H1 (cell line): ENCODE results near the gene MRPL19. TPM values are rescaled to one million over a fixed set of nuclear protein-coding genes. Genes with fewer than 3 reads are reported as not detected.

Experiments
- CTCF ChIA-PET: fragments of 300-600 bp; sonication (Branson Sonifier 250); formaldehyde crosslinking; loops from one replicate; lab custom pipeline; 2021; ENCODE audit not compliant: partially characterized antibody; lab: Charles Lee
- POLR2A ChIA-PET: fragments of 300-600 bp; sonication (Branson Sonifier 250); formaldehyde crosslinking; loops from one replicate; lab custom pipeline; 2021; ENCODE audit warnings: inconsistent platforms; ENCODE audit not compliant: partially characterized antibody; lab: Charles Lee
- DNase-seq, 2 experiments: peaks; one replicate each; pipeline versions ENCODE4 v3.0.0 to v3.0.0-alpha.2; 2010 to 2022; ENCODE audit warnings: low spot score in 2 of 2, low read depth in 1 of 2, mixed read lengths in 1 of 2
- FAIRE-seq: peaks from 2 replicates; lab custom pipeline; 2011; peaks lifted over from hg19 to GRCh38; lab: Jason Lieb, UNC
- H2AFZ ChIP-seq: 2 replicates; pipeline ENCODE4 v1.8.1; 2012; ENCODE audit warnings: low read length, inconsistent platforms
- H2AK5ac ChIP-seq: 2 replicates; pipeline ENCODE4 v1.6.1; 2013; ENCODE audit warnings: low read depth, low read length
- H2BK120ac ChIP-seq: replicated peaks from 2 replicates; pipeline ENCODE3; 2013; ENCODE audit warnings: low read depth, low read length, inconsistent platforms
- H2BK12ac ChIP-seq: 2 replicates; pipeline ENCODE4 v1.6.1; 2013; ENCODE audit warnings: low read depth, low read length
- H2BK15ac ChIP-seq: 2 replicates; pipeline ENCODE4 v1.6.1; 2013; ENCODE audit warnings: low read length
- H2BK20ac ChIP-seq: 2 replicates; pipeline ENCODE4 v1.6.1; 2013; ENCODE audit warnings: low read length
- H2BK5ac ChIP-seq: 2 replicates; pipeline ENCODE4 v1.6.1; 2013; ENCODE audit warnings: low read depth, low read length
- H3K14ac ChIP-seq: 2 replicates; pipeline ENCODE4 v1.6.1; 2013; ENCODE audit warnings: inconsistent platforms; ENCODE audit not compliant: insufficient read length
- H3K18ac ChIP-seq: 2 replicates; pipeline ENCODE4 v1.6.1; 2013; ENCODE audit warnings: low read length; ENCODE audit errors: extremely low read depth
- H3K23ac ChIP-seq: 2 replicates; pipeline ENCODE4 v1.6.1; 2013; ENCODE audit warnings: inconsistent platforms; ENCODE audit not compliant: insufficient read length
- H3K23me2 ChIP-seq: 2 replicates; pipeline ENCODE4 v1.6.1; 2013; ENCODE audit warnings: low read depth, low read length
- H3K27ac ChIP-seq: 2 replicates; pipeline ENCODE4 v1.6.1; 2011; ENCODE audit warnings: low read depth, low read length, inconsistent platforms
- H3K27me3 ChIP-seq, 4 experiments: replicated peaks in 1 of 4; 1 replicate in 1 of 4; 2 replicates in 3 of 4; pipeline versions ENCODE4 v1.6.1 to v1.8.1; 2011 to 2013; ENCODE audit warnings: low read length in 3 of 4, mild to moderate bottlenecking in 3 of 4, inconsistent platforms in 2 of 4, mixed read lengths in 2 of 4, moderate library complexity in 1 of 4; ENCODE audit not compliant: control insufficient read depth in 3 of 4, insufficient read depth in 3 of 4; ENCODE audit errors: extremely low read depth in 1 of 4
- H3K36me3 ChIP-seq, 4 experiments: 2 replicates each; pipeline versions ENCODE4 v1.6.1 to v1.8.1; 2011 to 2013; ENCODE audit warnings: mild to moderate bottlenecking in 4 of 4, low read length in 3 of 4, moderate library complexity in 2 of 4, control low read depth in 1 of 4, inconsistent platforms in 1 of 4; ENCODE audit not compliant: insufficient read depth in 4 of 4, control insufficient read depth in 2 of 4
- H3K4ac ChIP-seq: replicated peaks from 2 replicates; pipeline ENCODE3; 2013; ENCODE audit warnings: low read length, low read depth, mixed read lengths, inconsistent platforms; ENCODE audit not compliant: insufficient read length
- H3K4me1 ChIP-seq, 4 experiments: replicated peaks in 1 of 4; 1 replicate in 1 of 4; 2 replicates in 3 of 4; pipeline versions ENCODE4 v1.6.1 to v1.8.1; 2011 to 2013; ENCODE audit warnings: low read length in 3 of 4, inconsistent platforms in 2 of 4, mixed read lengths in 1 of 4; ENCODE audit not compliant: insufficient read depth in 4 of 4, control insufficient read depth in 3 of 4
- H3K4me2 ChIP-seq, 2 experiments: 2 replicates each; pipeline versions ENCODE4 v1.6.1 to v1.8.1; 2011 to 2013; ENCODE audit warnings: low read depth in 2 of 2, low read length in 2 of 2, control low read depth in 1 of 2, inconsistent platforms in 1 of 2, mild to moderate bottlenecking in 1 of 2; ENCODE audit not compliant: insufficient read depth in 1 of 2
- H3K4me3 ChIP-seq, 4 experiments: fragments of 200-600, 300-600 bp in 1 of 4; sonication (generic), shearing (Covaris generic), sonication (Bioruptor Twin) in 1 of 4; 2 replicates each; pipeline versions ENCODE4 v1.5.1 to v1.8.1; 2011 to 2016; ENCODE audit warnings: low read length in 4 of 4, low read depth in 3 of 4, control low read depth in 2 of 4, inconsistent platforms in 2 of 4, mild to moderate bottlenecking in 2 of 4, mixed read lengths in 1 of 4, moderate library complexity in 1 of 4; ENCODE audit not compliant: insufficient read depth in 2 of 4; ENCODE audit errors: extremely low read depth in 1 of 4
- H3K56ac ChIP-seq: replicated peaks from 2 replicates; pipeline ENCODE3; 2013; ENCODE audit warnings: low read depth, mild to moderate bottlenecking, mixed read lengths, low read length, inconsistent platforms; ENCODE audit not compliant: insufficient read length
- H3K79me1 ChIP-seq: 2 replicates; pipeline ENCODE4 v1.6.1; 2013; ENCODE audit warnings: low read depth, low read length, control low read depth
- H3K79me2 ChIP-seq, 2 experiments: 2 replicates each; pipeline versions ENCODE4 v1.6.1 to v1.8.1; 2012 to 2013; ENCODE audit warnings: low read length in 2 of 2, mild to moderate bottlenecking in 2 of 2, inconsistent platforms in 1 of 2; ENCODE audit not compliant: insufficient read depth in 2 of 2, control insufficient read depth in 1 of 2
- H3K9ac ChIP-seq, 4 experiments: replicated peaks in 1 of 4; 1 replicate in 1 of 4; 2 replicates in 3 of 4; pipeline versions ENCODE4 v1.6.1 to v1.8.1; 2011 to 2013; ENCODE audit warnings: low read depth in 3 of 4, low read length in 3 of 4, control low read depth in 2 of 4, mild to moderate bottlenecking in 2 of 4, moderate library complexity in 2 of 4, inconsistent platforms in 1 of 4; ENCODE audit errors: extremely low read depth in 1 of 4
- H3K9me3 ChIP-seq, 2 experiments: 2 replicates each; pipeline versions ENCODE4 v1.6.1 to v1.8.1; 2012 to 2013; ENCODE audit warnings: mild to moderate bottlenecking in 2 of 2, moderate library complexity in 2 of 2, control low read depth in 1 of 2, inconsistent platforms in 1 of 2, low read depth in 1 of 2, low read length in 1 of 2, mixed read lengths in 1 of 2; ENCODE audit not compliant: insufficient read depth in 2 of 2
- H4K20me1 ChIP-seq, 2 experiments: replicated peaks in 1 of 2; 2 replicates each; pipeline versions ENCODE3 to v1.8.1; 2011 to 2013; ENCODE audit warnings: inconsistent platforms in 2 of 2, low read length in 2 of 2, mild to moderate bottlenecking in 1 of 2; ENCODE audit not compliant: insufficient read depth in 2 of 2, control insufficient read depth in 1 of 2
- H4K5ac ChIP-seq: 2 replicates; pipeline ENCODE4 v1.6.1; 2013; ENCODE audit warnings: low read length, low read depth, mixed read lengths, inconsistent platforms; ENCODE audit not compliant: insufficient read length
- H4K8ac ChIP-seq: 2 replicates; pipeline ENCODE4 v1.8.0; 2013; ENCODE audit warnings: mild to moderate bottlenecking, moderate library complexity, low read length, inconsistent platforms; ENCODE audit not compliant: insufficient read depth; ENCODE audit errors: extremely low read depth
- H4K91ac ChIP-seq: replicated peaks from 2 replicates; pipeline ENCODE3; 2013; ENCODE audit warnings: low read length, mixed read lengths, inconsistent platforms; ENCODE audit not compliant: insufficient read length
- CTBP2 ChIP-seq: IDR thresholded peaks from 2 replicates; pipeline ENCODE4 v1.7.0; 2011; ENCODE audit warnings: borderline replicate concordance, mild to moderate bottlenecking, moderate library complexity, mixed read lengths, low read length; ENCODE audit not compliant: insufficient read depth, insufficient read length
- HDAC6 ChIP-seq: IDR thresholded peaks from one replicate; pipeline ENCODE4 v1.7.1; 2012; ENCODE audit warnings: low read depth, mild to moderate bottlenecking, inconsistent platforms, low read length, moderate library complexity
- JUN ChIP-seq: IDR thresholded peaks from 2 replicates; pipeline ENCODE4 v1.6.1; 2011; ENCODE audit warnings: low read depth, mild to moderate bottlenecking, improper control_type of control experiment, low read length
- NANOG ChIP-seq: IDR thresholded peaks from 2 replicates; pipeline ENCODE4 v1.6.1; 2011; ENCODE audit warnings: low read length, low read depth, mild to moderate bottlenecking, inconsistent platforms; ENCODE audit not compliant: insufficient read depth, poor library complexity, severe bottlenecking
- NRF1 ChIP-seq: IDR thresholded peaks from 2 replicates; pipeline ENCODE4 v1.6.1; 2011; ENCODE audit warnings: mild to moderate bottlenecking, low read depth, low read length, improper control_type of control experiment
- POLR2A ChIP-seq, 2 experiments: IDR thresholded peaks; 1 replicate in 1 of 2; 2 replicates in 1 of 2; pipeline ENCODE4 v1.6.1; 2011; ENCODE audit warnings: low read depth in 2 of 2, low read length in 2 of 2, mild to moderate bottlenecking in 2 of 2; ENCODE audit errors: control extremely low read depth in 1 of 2
- RXRA ChIP-seq: IDR thresholded peaks from 2 replicates; pipeline ENCODE4 v1.6.1; 2011; ENCODE audit warnings: low read depth, mild to moderate bottlenecking, low read length, moderate library complexity; ENCODE audit not compliant: insufficient read depth
- SIX5 ChIP-seq: IDR thresholded peaks from 2 replicates; pipeline ENCODE4 v1.6.1; 2011; ENCODE audit warnings: mild to moderate bottlenecking, low read depth, low read length
- SUZ12 ChIP-seq: fragments of 200-600 bp; sonication (generic); IDR thresholded peaks from 2 replicates; pipeline ENCODE4 v1.6.1; 2012; ENCODE audit warnings: mild to moderate bottlenecking, inconsistent platforms, low read length, moderate library complexity, mixed read lengths
- WGBS, 2 experiments: shearing (Covaris generic) in 1 of 2; methylation state at CpG; one replicate each; pipeline versions ENCODE4 v1.1.6 to v1.1.7; 2013 to 2015; ENCODE audit warnings: low lambda C conversion rate in 2 of 2, mixed read lengths in 2 of 2, inconsistent platforms in 1 of 2, low coverage in 1 of 2, missing lambda C conversion rate in 1 of 2; ENCODE audit not compliant: insufficient replicate concordance in 2 of 2, insufficient coverage in 1 of 2, insufficient read length in 1 of 2; ENCODE audit errors: extremely low coverage in 1 of 2, missing lambda C conversion rate in 1 of 2; 5-methylcytosine and 5-hydroxymethylcytosine counted together
- polyA plus RNA-seq, 7 experiments: library from polyadenylated mRNA; depleted of rRNA in 3 of 7; stranded (reverse) in 5 of 7; unstranded in 2 of 7; fragments of >200 nt in 5 of 7; fragments of 200-250 nt in 2 of 7; gene quantifications; 1 replicate in 5 of 7; 2 replicates in 1 of 7; 4 replicates in 1 of 7; pipeline versions ENCODE4 v1.2.1 to v1.2.3, GENCODE V29; 2011 to 2013; ENCODE audit warnings: missing spikeins in 2 of 7, mixed read lengths in 2 of 7
- total RNA-seq: library from RNA; stranded (reverse); fragmentation: NEBNext Ultra II Directional; extraction: Animal tissue kit (Norgen Biotek cat#: 25700); gene quantifications from 2 replicates; pipeline ENCODE4 v1.2.1, GENCODE V29; 2021

The MRPL19 gene
- total and polyA plus RNA-seq, 2 of the 8 experiments (the other 6 are each of a cell fraction or from before 2014, with no cell fraction given) = 18.1 to 75.2 TPM

DNA sequence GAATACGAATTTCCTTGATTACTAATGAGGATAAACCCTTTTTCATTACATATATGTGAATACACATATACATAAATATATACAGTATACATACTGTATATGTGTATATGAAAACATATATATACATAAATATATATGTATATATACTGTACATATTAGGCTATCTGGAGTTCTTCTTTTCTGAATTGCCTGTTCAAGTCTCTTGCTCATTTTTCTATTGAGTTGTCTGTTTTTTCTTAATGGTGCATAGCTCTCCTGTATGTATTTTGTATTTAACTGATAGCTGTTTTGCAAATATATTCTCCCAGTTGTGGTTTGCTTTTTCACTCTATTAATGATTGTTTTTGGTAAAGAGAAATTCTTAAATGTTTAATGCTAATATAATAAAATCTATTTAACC is 73.0 kb downstream of the MRPL19 start:
- FAIRE-seq = no peak

More for the DNA sequence above, 73.0 kb downstream of the MRPL19 start:
- Histone ChIP-seq H2AK5ac (no peak overlapping the region), H4K91ac (no peak overlapping the region), H4K5ac (no peak overlapping the region), H3K56ac (no peak overlapping the region), H2BK5ac (no peak overlapping the region), H3K27ac (no peak overlapping the region), H2BK20ac (no peak overlapping the region), H4K20me1 (no peaks in the 10 kb centered on the region), H2AFZ (no peak overlapping the region), H4K8ac (no peak overlapping the region), H3K4ac (no peak overlapping the region), H3K9ac (no peak overlapping the region), H3K4me3 (no peak overlapping the region), H2BK120ac (no peak overlapping the region), H3K4me1 (no peaks in the 10 kb centered on the region), H3K27me3 (no peaks in the 10 kb centered on the region), H3K9me3 (peaks cover 2 to 5% of the 10 kb centered on the region in 2 experiments; a peak in 2 of 4 replicates), H2BK12ac (no peak overlapping the region), H3K4me2 (no peak overlapping the region), H3K23ac (no peak overlapping the region), H3K14ac (no peak overlapping the region), H3K18ac (no peak overlapping the region), H2BK15ac (no peak overlapping the region), H3K79me1 (no peaks in the 10 kb centered on the region), H3K23me2 (no peaks in the 10 kb centered on the region), H3K36me3 (no peaks in the 10 kb centered on the region), H3K79me2 (no peaks in the 10 kb centered on the region)
- 100% methylated on average over 1 of the region's 1 CpG; no CpG with 5 or more reads in 1 of the 2 experiments for WGBS, 2 experiments
- CTCF ChIA-PET = interaction anchor here (1.0 kb wide), 1 partner anchor 10 kb away, joined by 5 read pairs; no protein-coding TSS in a partner anchor
- DNase-seq = no peak
- POLR2A ChIA-PET = no interaction called here
- TF ChIP-seq RXRA = no peak
- TF ChIP-seq CTBP2 = no peak
- TF ChIP-seq SUZ12 = no peak
- TF ChIP-seq SIX5 = no peak
- no peak for TF ChIP-seq NANOG
- TF ChIP-seq POLR2A (IDR thresholded peaks at IDR 0.05; ENCODE audit: control extremely low read depth in 1 of 2, low read depth in 2 of 2, low read length in 2 of 2) = no peak
- no peak for TF ChIP-seq JUN
- TF ChIP-seq HDAC6 = no peak
- no peak for TF ChIP-seq NRF1
- TF ChIP-seq, all 59 proteins: peak for 0
